ENCODE data around the gene MADD. TPM values are rescaled to one million over a fixed set of nuclear protein-coding genes. Genes with fewer than 3 reads are reported as not detected.

Gene MADD
- total and polyA plus RNA-seq, 2 donors (not counting 3 experiments of a cell fraction or from before 2014, with no cell fraction given), result 35.3 to 36.8 TPM

DNA sequence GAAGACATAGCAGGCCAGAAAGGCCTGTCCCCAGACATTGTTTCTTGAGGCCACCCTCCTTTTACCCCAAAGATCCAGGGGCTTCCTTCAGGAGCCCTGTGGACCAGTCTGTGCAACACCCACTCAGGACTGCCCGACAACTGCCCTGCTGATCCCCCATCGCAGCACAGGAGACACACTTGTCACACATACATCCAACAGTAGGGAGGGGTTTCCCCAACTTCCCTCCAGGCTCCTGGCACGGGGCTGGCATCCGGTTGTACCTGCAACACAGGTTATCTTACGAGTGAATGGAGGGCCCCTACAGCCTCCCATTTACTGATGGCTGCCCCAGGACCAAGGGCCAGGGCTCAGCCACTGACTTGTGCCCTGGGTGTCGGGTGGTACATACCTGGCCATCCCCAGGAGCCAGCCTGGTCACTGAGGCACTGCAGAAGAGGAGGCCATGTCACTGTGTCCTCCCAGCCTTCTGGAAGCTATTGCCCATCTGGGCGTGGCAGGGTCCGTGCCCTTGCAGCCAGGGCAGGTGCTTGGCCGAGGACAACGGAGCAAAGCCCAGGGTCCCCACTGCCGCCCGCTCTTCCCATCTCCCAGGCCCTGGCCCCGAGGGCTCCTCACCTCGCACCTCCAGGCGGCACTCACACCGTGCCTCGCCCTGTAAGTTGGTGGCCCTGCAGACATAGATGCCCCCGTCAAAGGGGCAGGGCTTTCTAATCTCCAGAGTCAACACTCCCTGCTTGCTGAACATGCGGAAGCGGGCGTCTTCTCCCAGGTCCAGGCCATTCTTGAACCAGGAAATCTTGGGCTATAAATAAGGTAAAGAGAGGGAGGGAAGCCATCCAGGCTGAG is 61.7 kb downstream of the MADD start:
- dilution Hi-C loops (cut with MboI; ENCODE audit: extremely low pct_ligation_motif_present, low sequenced_read_pairs) (no loop called here), intact Hi-C loops (cut with micrococcal nuclease) (no loop called here)
- H3K4me2 ChIP-seq (ENCODE audit: insufficient read depth, low read length), result no peak overlapping the region
- ChIA-PET CTCF (interaction anchor here (3.3 kb wide), 1 partner anchor 23 kb away, joined by 33 read pairs; no protein-coding TSS in a partner anchor), POLR2A (no interaction called here)
- H4K20me1 ChIP-seq (replicated peaks; ENCODE audit: control insufficient read depth, extremely low read depth, insufficient read depth, low read length), result no peaks in the 10 kb centered on the region
- peaks cover 16% of the 10 kb centered on the region for H3K4me1 ChIP-seq (ENCODE audit: control insufficient read depth, extremely low read depth, insufficient read depth, low read length)
- no peaks in the 10 kb centered on the region for H3K9me3 ChIP-seq (replicated peaks; ENCODE audit: control insufficient read depth, insufficient read depth, low read length)
- no peak overlapping the region for H3K27ac ChIP-seq (ENCODE audit: insufficient read depth, low read depth, low read length)
- DNase-seq (ENCODE audit: low read depth, low spot score) (no peak), FAIRE-seq (no peak)
- no peak overlapping the region for H3K9ac ChIP-seq (replicated peaks; ENCODE audit: extremely low read depth, insufficient read depth, low read length)
- no peak overlapping the region for H3K4me3 ChIP-seq (replicated peaks in 1 of 3; ENCODE audit: insufficient read depth in 1 of 3, low read depth in 1 of 3, low read length in 3 of 3)
- H3K27me3 ChIP-seq (ENCODE audit: control insufficient read depth in 2 of 2, insufficient read depth in 2 of 2, low read length in 2 of 2), result no peaks in the 10 kb centered on the region
- no peak overlapping the region for H2AFZ ChIP-seq (ENCODE audit: low read depth, low read length)
- peaks cover 0 to 18% of the 10 kb centered on the region in 2 experiments for H3K36me3 ChIP-seq (ENCODE audit: control insufficient read depth in 2 of 2, extremely low read depth in 1 of 2, insufficient read depth in 2 of 2, low read length in 2 of 2)
- H3K9me1 ChIP-seq (replicated peaks; ENCODE audit: control insufficient read depth, extremely low read depth, insufficient read depth, low read length), result no peaks in the 10 kb centered on the region
- no TSS peak for BruUV-seq (replicated peaks)
- TF ChIP-seq FOS (IDR thresholded peaks at IDR 0.05; ENCODE audit: borderline replicate concordance, insufficient read depth, low read length) (no peak), CTCF (IDR thresholded peaks at IDR 0.05; ENCODE audit: extremely low read depth in 1 of 2, insufficient read depth in 1 of 2, low read depth in 1 of 2, low read length in 2 of 2) (no peak)
- no peaks in the 10 kb centered on the region for H3K79me2 ChIP-seq (ENCODE audit: control insufficient read depth, insufficient read depth, low read length)

DNA sequence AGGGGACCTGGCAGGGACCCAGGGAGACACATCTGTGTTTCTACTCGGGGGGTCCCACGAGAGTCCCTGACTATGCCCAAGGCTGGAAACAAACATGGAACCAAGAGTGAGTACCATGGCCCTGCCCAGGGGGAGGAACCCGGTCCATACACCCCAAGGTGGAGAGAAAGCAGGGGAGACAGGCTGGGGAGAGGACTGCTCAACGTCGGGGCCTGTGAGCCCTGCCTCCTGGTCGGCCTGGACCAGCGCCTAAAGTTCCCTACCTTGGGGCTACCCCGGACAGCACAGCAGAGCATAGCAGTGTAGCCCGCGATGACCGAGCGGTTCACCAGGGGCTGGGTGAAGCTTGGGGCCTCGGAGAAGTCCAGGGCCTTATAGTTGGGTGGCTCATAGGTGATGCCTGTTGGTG is 62.4 kb downstream of the MADD start:
- no peaks in the 10 kb centered on the region for H3K27me3 ChIP-seq (ENCODE audit: control insufficient read depth in 2 of 2, insufficient read depth in 2 of 2, low read length in 2 of 2)
- no peaks in the 10 kb centered on the region for H3K9me3 ChIP-seq (replicated peaks; ENCODE audit: control insufficient read depth, insufficient read depth, low read length)
- FAIRE-seq (no peak), DNase-seq (ENCODE audit: low read depth, low spot score) (no peak)
- ChIA-PET POLR2A (no interaction called here), CTCF (no interaction called here)
- TF ChIP-seq JUN (IDR thresholded peaks at IDR 0.05; ENCODE audit: borderline replicate concordance, insufficient read depth, insufficient read length, low read depth) (no peak), EZH2 (IDR thresholded peaks at IDR 0.05; ENCODE audit: borderline replicate concordance, low read depth, low read length, severe bottlenecking) (no peak), CTCF (IDR thresholded peaks at IDR 0.05; ENCODE audit: extremely low read depth in 1 of 2, insufficient read depth in 1 of 2, low read depth in 1 of 2, low read length in 2 of 2) (no peak), FOS (IDR thresholded peaks at IDR 0.05; ENCODE audit: borderline replicate concordance, insufficient read depth, low read length) (no peak), POLR2A (IDR thresholded peaks at IDR 0.05; ENCODE audit: low read depth, low read length) (no peak), POLR2AphosphoS5 (IDR thresholded peaks at IDR 0.05; ENCODE audit: insufficient read depth, low read depth, low read length) (no peak), MYC (IDR thresholded peaks at IDR 0.05; ENCODE audit: low read depth, low read length) (no peak), MAX (IDR thresholded peaks at IDR 0.05; ENCODE audit: insufficient read depth, insufficient read length) (no peak), GATA2 (IDR thresholded peaks at IDR 0.05; ENCODE audit: insufficient read depth, insufficient read length, low read depth, low read length) (no peak)
- no peak overlapping the region for H3K9ac ChIP-seq (replicated peaks; ENCODE audit: extremely low read depth, insufficient read depth, low read length)
- H2AFZ ChIP-seq (ENCODE audit: low read depth, low read length), result no peak overlapping the region
- dilution Hi-C loops (cut with MboI; ENCODE audit: extremely low pct_ligation_motif_present, low sequenced_read_pairs), result no loop called here
- no peaks in the 10 kb centered on the region for H3K79me2 ChIP-seq (ENCODE audit: control insufficient read depth, insufficient read depth, low read length)
- no TSS peak for BruUV-seq (replicated peaks)
- peaks cover 16% of the 10 kb centered on the region for H3K4me1 ChIP-seq (ENCODE audit: control insufficient read depth, extremely low read depth, insufficient read depth, low read length)
- no peaks in the 10 kb centered on the region for H4K20me1 ChIP-seq (replicated peaks; ENCODE audit: control insufficient read depth, extremely low read depth, insufficient read depth, low read length)
- no peak overlapping the region for H3K27ac ChIP-seq (ENCODE audit: insufficient read depth, low read depth, low read length)
- H3K4me3 ChIP-seq (replicated peaks in 1 of 3; ENCODE audit: insufficient read depth in 1 of 3, low read depth in 1 of 3, low read length in 3 of 3), result no peak overlapping the region
- no peak overlapping the region for H3K4me2 ChIP-seq (ENCODE audit: insufficient read depth, low read length)
- H3K36me3 ChIP-seq (ENCODE audit: control insufficient read depth in 2 of 2, extremely low read depth in 1 of 2, insufficient read depth in 2 of 2, low read length in 2 of 2), result peaks cover 0 to 12% of the 10 kb centered on the region in 2 experiments
- intact Hi-C loops (cut with micrococcal nuclease), result no loop called here
- H3K9me1 ChIP-seq (replicated peaks; ENCODE audit: control insufficient read depth, extremely low read depth, insufficient read depth, low read length), result no peaks in the 10 kb centered on the region

Data from endothelial cell of umbilical vein (primary cell).